GM23338 (cell line): ENCODE data around the gene XYLB. TPM values are rescaled to one million over a fixed set of nuclear protein-coding genes. Genes with fewer than 3 reads are reported as not detected.

Source experiments
- ATAC-seq: fragments of 200-7000 bp; cut with Tn5 transposase; 3 replicates; pipeline ENCODE4 v1.9.1; 2020
- DNase-seq: peaks from one replicate; pipeline ENCODE4 v3.0.0-alpha.2; 2015; ENCODE audit warnings: low spot score
- H2AFZ ChIP-seq: fragments of 200-600 bp; sonication (generic); 2 replicates; pipeline ENCODE4 v1.8.0; 2016; ENCODE audit warnings: antibody characterized with exemption, mild to moderate bottlenecking, moderate library complexity
- H3F3A ChIP-seq: fragments of 200-600 bp; sonication (generic); replicated peaks from 2 replicates; pipeline ENCODE4 v1.8.0; 2017; ENCODE audit warnings: antibody characterized with exemption, mixed run types, low read depth
- H3K27ac ChIP-seq: fragments of 200-600 bp; sonication (generic); 2 replicates; pipeline ENCODE4 v1.6.1; 2016; ENCODE audit warnings: low read depth
- H3K27me3 ChIP-seq: fragments of 200-600 bp; sonication (generic); 2 replicates; pipeline ENCODE4 v1.8.0; 2016; ENCODE audit warnings: mild to moderate bottlenecking, mixed run types, moderate library complexity; ENCODE audit not compliant: insufficient read depth
- H3K36me3 ChIP-seq: fragments of 200-600 bp; sonication (generic); 2 replicates; pipeline ENCODE4 v1.8.0; 2016; ENCODE audit warnings: mild to moderate bottlenecking; ENCODE audit not compliant: insufficient read depth
- H3K4me1 ChIP-seq: fragments of 200-600 bp; sonication (generic); 2 replicates; pipeline ENCODE4 v1.8.0; 2016; ENCODE audit warnings: mild to moderate bottlenecking, moderate library complexity; ENCODE audit not compliant: insufficient read depth
- H3K4me2 ChIP-seq: fragments of 200-600 bp; sonication (generic); 2 replicates; pipeline ENCODE4 v1.7.1; 2017; ENCODE audit warnings: mixed run types
- H3K4me3 ChIP-seq: fragments of 200-600 bp; sonication (generic); 2 replicates; pipeline ENCODE4 v1.6.1; 2016; ENCODE audit warnings: mixed run types
- H3K79me2 ChIP-seq: fragments of 200-600 bp; sonication (generic); replicated peaks from 2 replicates; pipeline ENCODE4 v1.8.0; 2017; ENCODE audit warnings: mild to moderate bottlenecking; ENCODE audit not compliant: insufficient read depth
- H3K9me2 ChIP-seq: fragments of 200-600 bp; sonication (generic); 2 replicates; pipeline ENCODE4 v1.8.0; 2017; ENCODE audit not compliant: insufficient read depth
- H4K20me1 ChIP-seq: fragments of 200-600 bp; sonication (generic); replicated peaks from 2 replicates; pipeline ENCODE4 v1.8.0; 2017; ENCODE audit warnings: mild to moderate bottlenecking; ENCODE audit not compliant: insufficient read depth
- H3K27ac Mint-ChIP-seq: 2 replicates; pipeline ENCODE4 v1.8.0; 2020; ENCODE audit warnings: inconsistent platforms, mild to moderate bottlenecking, moderate library complexity, mixed read lengths
- H3K27me3 Mint-ChIP-seq: 3 replicates; pipeline ENCODE4 v1.8.0; 2022; ENCODE audit warnings: low read depth, mild to moderate bottlenecking, moderate library complexity, mixed read lengths, inconsistent platforms; ENCODE audit not compliant: insufficient read depth, poor library complexity
- H3K36me3 Mint-ChIP-seq: 3 replicates; pipeline ENCODE4 v1.8.0; 2021; ENCODE audit warnings: low read depth, mild to moderate bottlenecking, inconsistent platforms, moderate library complexity, mixed read lengths
- H3K4me1 Mint-ChIP-seq: 3 replicates; pipeline ENCODE4 v1.8.0; 2020; ENCODE audit warnings: mild to moderate bottlenecking, inconsistent platforms, mixed read lengths
- H3K4me3 Mint-ChIP-seq: 3 replicates; pipeline ENCODE4 v1.8.0; 2021; ENCODE audit warnings: moderate library complexity, mild to moderate bottlenecking, inconsistent platforms, mixed read lengths
- H3K9me3 Mint-ChIP-seq: 3 replicates; pipeline ENCODE4 v1.8.0; 2020; ENCODE audit warnings: moderate library complexity, mild to moderate bottlenecking, inconsistent platforms, mixed read lengths
- CREB1 ChIP-seq: fragments of 250-450 bp; sonication (Bioruptor Pico); IDR thresholded peaks from 2 replicates; pipeline ENCODE4 v1.5.0; 2020; ENCODE audit warnings: low read depth, mild to moderate bottlenecking, moderate library complexity
- CTCF ChIP-seq, 2 experiments: fragments of 200-600 bp in 1 of 2; sonication (generic) in 1 of 2; conservative IDR thresholded peaks; 2 replicates each; pipeline versions ENCODE4 v1.5.1 to v1.6.1; 2016 to 2017; ENCODE audit warnings: antibody characterized with exemption in 2 of 2, low read depth in 2 of 2, mild to moderate bottlenecking in 2 of 2, moderate library complexity in 1 of 2
- ETS1 ChIP-seq: IDR thresholded peaks from 2 replicates; pipeline ENCODE4 v1.6.1; 2016; ENCODE audit warnings: antibody characterized with exemption
- EZH2phosphoT487 ChIP-seq: fragments of 200-600 bp; sonication (generic); IDR thresholded peaks from one replicate; pipeline ENCODE4 v1.8.1; 2018; ENCODE audit warnings: antibody characterized with exemption; ENCODE audit not compliant: unreplicated experiment
- JUNB ChIP-seq: IDR thresholded peaks from one replicate; pipeline ENCODE4 v1.6.1; 2016; ENCODE audit warnings: antibody characterized with exemption; ENCODE audit not compliant: unreplicated experiment
- NANOG ChIP-seq: IDR thresholded peaks from 2 replicates; pipeline ENCODE4 v1.6.1; 2016; ENCODE audit warnings: antibody characterized with exemption, borderline replicate concordance
- STAT1 ChIP-seq: IDR thresholded peaks from one replicate; pipeline ENCODE4 v1.6.1; 2016; ENCODE audit warnings: antibody characterized with exemption; ENCODE audit not compliant: unreplicated experiment
- ZNF114 ChIP-seq: fragments of 250-450 bp; sonication (Bioruptor Pico); IDR thresholded peaks from 2 replicates; pipeline ENCODE4 v1.5.0; 2020; ENCODE audit warnings: mild to moderate bottlenecking, moderate library complexity
- ZNF331 ChIP-seq: fragments of 250-450 bp; sonication (Bioruptor Pico); IDR thresholded peaks from 2 replicates; pipeline ENCODE4 v1.5.0; 2020; ENCODE audit warnings: low read depth, mild to moderate bottlenecking, moderate library complexity
- ZNF462 ChIP-seq: fragments of 250-450 bp; sonication (Bioruptor Pico); IDR thresholded peaks from 2 replicates; pipeline ENCODE4 v1.5.0; 2020; ENCODE audit warnings: mild to moderate bottlenecking, moderate library complexity
- polyA plus RNA-seq: library from polyadenylated mRNA; unstranded; fragments of >200 nt; fragmentation: Nextera tagmentation; extraction: Ambion mirVana; gene quantifications from 2 replicates; pipeline ENCODE4 v1.2.1, GENCODE V29; 2016
- total RNA-seq: library from RNA; depleted of rRNA; stranded (reverse); fragments of >200 nt; shearing (Covaris generic); gene quantifications from 2 replicates; pipeline ENCODE4 v1.2.3, GENCODE V29; 2014

XYLB gene
- total and polyA plus RNA-seq, 2 experiments from 2014 or later: 1.6 to 3.3 TPM

- TF ChIP-seq ZNF462 (CRISPR knock-in tag) (no peak), STAT1 (no peak), ZNF331 (CRISPR knock-in tag) (no peak)
These were observed 29.0 kb downstream of the XYLB start (continued) for GRCh38 chr3:38375488-38376097.

- no peak for DNase-seq
- peaks cover 10% of the 10 kb centered on the region; the same call in 1 of the 2 replicates for H3K36me3 ChIP-seq
- Mint-ChIP-seq H3K4me1 (no peaks in the 10 kb centered on the region), H3K4me3 (no peak overlapping the region), H3K9me3 (peaks cover 2% of the 10 kb centered on the region; the same call in 2 of the 3 replicates), H3K27me3 (peaks cover 2% of the 10 kb centered on the region), H3K36me3 (peaks cover 58% of the 10 kb centered on the region), H3K27ac (no peak overlapping the region)
- no peak overlapping the region for H3K4me2 ChIP-seq
- no peaks in the 10 kb centered on the region for H3K27me3 ChIP-seq
- H4K20me1 ChIP-seq: no peaks in the 10 kb centered on the region
- no peak overlapping the region for H3K27ac ChIP-seq
- H3F3A ChIP-seq: no peaks in the 10 kb centered on the region
- no peaks in the 10 kb centered on the region for H3K79me2 ChIP-seq
- no peaks in the 10 kb centered on the region for H3K4me1 ChIP-seq
- no peaks in the 10 kb centered on the region for H3K9me2 ChIP-seq
- H2AFZ ChIP-seq: no peak overlapping the region
- no peak overlapping the region for H3K4me3 ChIP-seq
- no peak for ATAC-seq
- TF ChIP-seq ZNF331 (CRISPR knock-in tag) (no peak), CREB1 (CRISPR knock-in tag) (no peak), JUNB (no peak), ZNF114 (CRISPR knock-in tag) (no peak), ETS1 (no peak), NANOG (no peak), CTCF (conservative IDR thresholded peaks at IDR 0.05; ENCODE audit: low read depth in 2 of 2) (no peak), EZH2phosphoT487 (no peak)
These were observed 29.7 kb downstream of the XYLB start for GRCh38 chr3:38376098-38376816.
